Measurements from ENCODE around the gene VPREB3.

VPREB3 gene

DNA sequence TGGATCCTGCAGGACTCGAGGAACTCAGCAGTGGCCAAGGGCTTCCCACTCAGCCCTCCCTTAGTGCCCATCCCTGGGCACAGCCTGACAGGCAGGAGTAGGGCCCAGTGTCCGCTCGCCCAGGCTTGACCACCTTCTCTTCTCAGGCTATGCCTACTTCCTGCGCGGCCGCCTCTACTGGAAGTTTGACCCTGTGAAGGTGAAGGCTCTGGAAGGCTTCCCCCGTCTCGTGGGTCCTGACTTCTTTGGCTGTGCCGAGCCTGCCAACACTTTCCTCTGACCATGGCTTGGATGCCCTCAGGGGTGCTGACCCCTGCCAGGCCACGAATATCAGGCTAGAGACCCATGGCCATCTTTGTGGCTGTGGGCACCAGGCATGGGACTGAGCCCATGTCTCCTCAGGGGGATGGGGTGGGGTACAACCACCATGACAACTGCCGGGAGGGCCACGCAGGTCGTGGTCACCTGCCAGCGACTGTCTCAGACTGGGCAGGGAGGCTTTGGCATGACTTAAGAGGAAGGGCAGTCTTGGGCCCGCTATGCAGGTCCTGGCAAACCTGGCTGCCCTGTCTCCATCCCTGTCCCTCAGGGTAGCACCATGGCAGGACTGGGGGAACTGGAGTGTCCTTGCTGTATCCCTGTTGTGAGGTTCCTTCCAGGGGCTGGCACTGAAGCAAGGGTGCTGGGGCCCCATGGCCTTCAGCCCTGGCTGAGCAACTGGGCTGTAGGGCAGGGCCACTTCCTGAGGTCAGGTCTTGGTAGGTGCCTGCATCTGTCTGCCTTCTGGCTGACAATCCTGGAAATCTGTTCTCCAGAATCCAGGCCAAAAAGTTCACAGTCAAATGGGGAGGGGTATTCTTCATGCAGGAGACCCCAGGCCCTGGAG lies 29.3 kb upstream of the VPREB3 start:
- intact Hi-C loops (cut with DNase I): no loop called here
- DNase-seq: no peak

DNA sequence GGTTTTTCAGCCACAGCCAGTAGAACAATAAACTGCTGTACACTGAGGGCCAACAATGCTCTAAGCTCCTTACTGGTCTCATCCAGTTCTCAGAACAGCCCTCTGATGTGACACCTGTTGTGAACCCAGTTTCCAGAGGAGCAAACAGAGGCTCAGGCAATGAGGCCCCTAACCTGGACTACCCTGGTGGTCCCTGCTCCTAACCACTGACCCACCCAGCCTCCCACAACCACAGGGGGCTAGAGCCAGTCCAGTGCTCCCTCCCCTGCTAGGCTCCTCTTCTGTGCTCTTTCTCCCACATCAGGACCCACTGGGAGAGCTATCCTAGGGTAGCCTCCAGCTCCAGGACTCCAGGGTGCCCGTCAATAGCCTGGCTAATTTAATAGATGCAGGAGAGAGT lies 28.5 kb upstream of the VPREB3 start:
- intact Hi-C loops (cut with DNase I): no loop called here
- DNase-seq: no peak

DNA sequence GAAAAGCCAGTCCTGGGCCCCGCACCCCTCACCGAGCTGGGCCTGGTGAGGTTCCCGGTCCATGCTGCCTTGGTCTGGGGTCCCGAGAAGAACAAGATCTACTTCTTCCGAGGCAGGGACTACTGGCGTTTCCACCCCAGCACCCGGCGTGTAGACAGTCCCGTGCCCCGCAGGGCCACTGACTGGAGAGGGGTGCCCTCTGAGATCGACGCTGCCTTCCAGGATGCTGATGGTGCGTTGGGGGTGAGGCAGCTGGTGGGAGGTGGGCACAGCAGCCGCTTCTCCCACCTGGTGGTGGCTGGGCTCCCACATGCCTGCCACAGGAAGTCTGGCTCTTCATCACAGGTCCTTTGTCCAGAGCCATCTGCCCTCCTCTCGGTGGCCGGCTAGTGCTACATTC lies 28.0 kb upstream of the VPREB3 start:
- intact Hi-C loops (cut with DNase I): no loop called here
- no peak for DNase-seq

DNA sequence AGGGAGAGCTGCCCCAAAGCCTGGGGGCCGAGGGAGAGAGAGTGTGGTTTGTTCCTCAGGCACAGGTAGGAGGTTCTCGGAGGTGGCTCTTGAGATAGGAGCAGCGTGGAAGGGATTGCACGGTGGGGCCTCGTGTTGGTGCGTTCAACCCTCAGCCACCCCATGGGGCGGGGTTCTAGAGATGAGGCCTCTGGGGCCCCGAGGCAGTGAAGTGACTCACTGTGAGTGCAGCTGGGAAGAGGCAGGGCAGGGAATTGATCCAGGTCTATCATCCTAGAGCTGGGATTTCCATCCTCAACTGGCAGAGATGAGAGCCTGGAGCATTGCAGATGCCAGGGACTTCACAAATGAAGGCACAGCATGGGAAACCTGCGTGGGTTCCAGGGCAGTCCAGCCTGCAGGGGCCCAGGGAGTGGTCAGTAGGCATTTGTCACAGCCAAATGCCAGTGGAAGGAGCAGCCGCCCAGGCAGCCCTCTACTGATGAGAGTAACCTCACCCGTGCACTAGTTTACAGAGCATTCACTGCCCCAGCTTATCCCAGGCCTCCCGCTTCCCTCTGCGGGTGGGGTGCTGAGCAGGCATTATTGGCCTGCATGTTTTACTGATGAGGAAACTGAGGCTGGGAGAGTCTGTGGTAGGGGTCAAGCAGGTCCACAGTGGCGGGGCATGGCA lies 27.4 kb upstream of the VPREB3 start:
- intact Hi-C loops (cut with DNase I): no loop called here
- peak in 11 of 42 donors; percentile 29 to 64 (median 44) for DNase-seq

DNA sequence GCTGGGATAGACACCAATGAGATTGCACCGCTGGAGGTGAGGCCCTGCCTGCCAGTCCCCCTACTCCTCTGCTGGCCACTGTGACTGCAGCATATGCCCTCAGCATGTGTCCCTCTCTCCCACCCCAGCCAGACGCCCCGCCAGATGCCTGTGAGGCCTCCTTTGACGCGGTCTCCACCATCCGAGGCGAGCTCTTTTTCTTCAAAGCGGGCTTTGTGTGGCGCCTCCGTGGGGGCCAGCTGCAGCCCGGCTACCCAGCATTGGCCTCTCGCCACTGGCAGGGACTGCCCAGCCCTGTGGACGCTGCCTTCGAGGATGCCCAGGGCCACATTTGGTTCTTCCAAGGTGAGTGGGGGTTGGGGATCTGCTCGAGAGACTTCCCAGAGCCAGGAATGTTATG lies 26.8 kb upstream of the VPREB3 start:
- DNase-seq: peak; percentile 77 to 95 (median 89)
- intact Hi-C loops (cut with DNase I): no loop called here

DNA sequence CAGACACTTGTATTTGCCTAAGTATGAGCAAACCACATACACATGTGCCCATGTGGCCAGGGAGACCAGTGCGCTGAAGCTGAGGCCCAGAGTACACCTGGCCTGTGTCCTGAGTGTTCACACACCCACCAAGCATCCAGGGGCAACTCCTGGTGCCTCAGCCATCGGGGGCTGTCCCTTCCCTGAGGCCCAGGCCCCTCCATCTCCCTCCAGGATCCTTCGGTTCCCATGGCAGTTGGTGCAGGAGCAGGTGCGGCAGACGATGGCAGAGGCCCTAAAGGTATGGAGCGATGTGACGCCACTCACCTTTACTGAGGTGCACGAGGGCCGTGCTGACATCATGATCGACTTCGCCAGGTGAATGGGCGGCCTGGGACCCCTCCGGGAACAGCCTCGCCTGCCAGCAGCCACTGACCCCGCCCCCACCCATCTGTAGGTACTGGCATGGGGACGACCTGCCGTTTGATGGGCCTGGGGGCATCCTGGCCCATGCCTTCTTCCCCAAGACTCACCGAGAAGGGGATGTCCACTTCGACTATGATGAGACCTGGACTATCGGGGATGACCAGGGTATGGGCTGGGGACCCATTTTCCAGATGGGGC lies 26.0 kb upstream of the VPREB3 start:
- intact Hi-C loops (cut with DNase I): no loop called here
- no peak for DNase-seq

DNA sequence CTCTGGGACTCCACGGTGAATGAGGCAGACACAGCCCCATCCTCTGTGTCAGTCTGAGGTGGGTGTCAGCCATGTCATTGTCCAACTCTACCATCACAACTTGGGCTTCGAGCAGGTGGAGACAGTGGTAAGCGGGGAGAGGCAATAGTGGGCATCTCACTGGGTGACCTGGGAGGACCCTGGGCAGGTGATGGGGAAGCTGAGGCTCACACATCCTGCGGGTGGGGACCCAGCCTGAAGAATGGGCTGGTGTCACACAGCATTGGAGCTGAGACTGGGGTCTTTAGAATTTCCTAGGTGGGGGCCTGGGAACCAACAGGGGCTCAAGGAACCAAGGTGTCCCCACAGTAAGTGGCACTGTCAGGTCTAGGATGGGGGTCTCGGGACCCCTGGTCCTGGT lies 25.5 kb upstream of the VPREB3 start:
- DNase-seq: no peak
- intact Hi-C loops (cut with DNase I): no loop called here

DNA sequence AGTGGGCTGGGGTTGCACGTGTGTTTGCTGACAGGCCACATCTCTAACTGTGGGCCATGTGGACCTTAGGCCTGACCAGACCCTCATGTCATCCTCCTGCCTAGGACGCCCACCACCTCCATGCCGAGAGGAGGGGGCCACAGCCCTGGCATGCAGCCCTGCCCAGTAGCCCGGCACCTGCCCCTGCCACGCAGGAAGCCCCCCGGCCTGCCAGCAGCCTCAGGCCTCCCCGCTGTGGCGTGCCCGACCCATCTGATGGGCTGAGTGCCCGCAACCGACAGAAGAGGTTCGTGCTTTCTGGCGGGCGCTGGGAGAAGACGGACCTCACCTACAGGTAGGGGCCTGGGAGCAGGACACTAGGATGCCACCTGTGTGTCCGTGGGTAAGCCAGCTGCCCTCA lies 24.9 kb upstream of the VPREB3 start:
- intact Hi-C loops (cut with DNase I): no loop called here
- no peak for DNase-seq

DNA sequence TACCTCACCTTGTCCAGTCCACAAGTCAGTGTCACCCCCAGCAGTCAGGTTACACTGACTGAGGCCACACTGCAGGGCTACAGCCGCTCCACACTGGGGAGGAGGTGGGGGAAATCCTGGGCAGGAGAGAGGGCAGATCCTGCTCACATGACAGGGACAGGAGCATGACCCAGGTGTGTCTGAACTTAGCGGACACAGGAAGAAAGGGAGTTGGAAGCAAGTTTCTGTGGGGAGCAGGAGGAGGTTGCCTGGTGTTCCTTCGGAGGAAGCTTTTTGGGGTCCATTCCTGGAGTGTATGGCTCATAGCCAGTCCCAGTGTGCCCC lies 24.3 kb upstream of the VPREB3 start:
- DNase-seq: no peak
- intact Hi-C loops (cut with DNase I): no loop called here

DNA sequence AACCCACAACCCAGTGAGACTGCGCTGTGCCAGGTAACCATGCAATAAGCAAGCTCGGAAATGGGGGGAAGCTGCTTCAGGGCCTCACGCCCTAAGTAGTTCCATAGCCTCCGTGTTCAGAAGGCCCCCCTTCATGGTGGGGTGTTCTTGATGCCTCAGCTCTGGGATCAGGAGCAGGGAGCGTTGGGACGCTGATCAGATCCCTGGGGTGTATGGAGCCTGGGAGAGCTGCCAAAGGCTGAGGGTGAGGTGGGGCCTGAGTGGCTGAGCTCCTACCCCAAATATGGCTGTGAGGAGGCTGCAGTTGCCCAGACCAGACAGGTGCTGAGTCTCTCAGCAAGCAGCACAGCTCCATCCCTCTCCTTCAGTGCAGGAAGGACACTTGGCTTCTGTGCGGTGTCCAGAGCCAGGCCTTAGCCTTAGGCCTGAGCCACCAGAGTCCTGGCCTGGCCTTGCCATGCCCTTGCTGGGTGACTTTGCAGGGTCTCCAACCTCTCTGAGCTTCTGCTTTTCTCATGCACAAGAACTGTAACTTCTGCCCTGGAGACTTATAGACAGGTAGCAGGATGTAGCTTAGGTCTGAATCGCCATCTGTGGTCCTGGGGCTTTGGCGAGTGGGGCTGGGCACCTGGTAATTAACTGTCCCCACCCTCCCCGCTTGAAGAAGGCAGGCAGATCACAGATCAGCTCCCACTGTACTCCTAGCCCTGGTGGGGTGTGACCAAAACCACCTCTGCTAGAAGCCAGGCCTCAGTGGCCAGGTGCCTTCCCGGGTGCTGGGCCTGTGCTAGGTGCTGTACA lies 23.8 kb upstream of the VPREB3 start:
- intact Hi-C loops (cut with DNase I): no loop called here
- DNase-seq: no peak

DNA sequence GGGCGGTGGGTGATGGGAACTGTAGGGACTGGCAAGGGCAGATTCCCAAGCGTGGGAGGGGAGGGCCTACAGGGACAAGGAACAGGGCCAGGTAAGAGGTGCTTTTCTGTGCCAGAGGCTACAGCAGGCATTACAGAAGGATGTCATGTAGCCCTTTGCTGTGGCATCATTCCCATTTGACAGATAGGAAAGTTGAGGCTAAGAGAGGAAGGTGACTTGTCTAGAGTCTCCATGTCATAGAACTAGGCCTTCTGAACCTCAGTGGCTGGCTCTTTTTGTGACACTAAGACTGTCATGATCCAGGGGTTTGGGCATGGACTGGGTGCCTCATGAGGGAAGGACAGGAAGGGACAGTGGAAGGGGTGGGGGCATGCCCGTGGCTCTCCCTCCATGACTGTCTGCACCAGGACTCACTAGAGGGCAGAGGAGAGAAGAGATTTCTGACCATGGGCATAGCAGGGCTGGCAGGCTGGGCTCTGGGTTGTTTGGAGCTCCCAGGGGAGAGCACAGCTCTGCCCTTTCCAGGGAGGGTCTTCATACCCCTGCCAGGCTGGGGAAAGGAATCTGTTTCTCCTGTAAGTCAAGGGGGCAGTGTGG lies 21.7 kb upstream of the VPREB3 start:
- intact Hi-C loops (cut with DNase I): no loop called here
- DNase-seq: no peak

DNA sequence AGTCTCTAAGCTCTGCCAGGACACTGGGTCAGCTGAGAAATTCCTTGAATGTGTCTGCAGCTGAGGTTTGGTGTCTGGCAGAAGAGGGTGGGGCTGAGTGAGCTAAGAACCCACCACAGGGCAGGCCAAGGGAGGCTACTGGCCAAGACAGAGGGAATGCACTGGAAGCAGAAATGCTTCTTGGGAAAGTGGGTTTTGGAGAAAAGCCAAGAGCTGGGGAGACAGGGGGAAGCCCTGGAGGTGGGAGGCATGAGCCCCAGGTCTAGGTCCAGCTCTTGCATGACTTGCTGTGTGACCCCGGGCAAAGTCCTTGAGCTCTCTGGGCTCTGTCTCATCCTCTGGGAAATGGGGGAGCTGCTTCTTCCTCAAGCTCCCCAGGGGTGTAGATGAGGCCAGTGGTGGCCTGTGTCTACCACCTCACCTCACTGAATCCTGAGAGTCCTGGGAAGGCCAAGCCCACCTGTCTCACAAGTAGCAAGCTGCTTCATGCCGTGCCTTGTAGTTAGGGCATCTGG lies 20.8 kb upstream of the VPREB3 start:
- DNase-seq: no peak
- intact Hi-C loops (cut with DNase I): no loop called here

DNA sequence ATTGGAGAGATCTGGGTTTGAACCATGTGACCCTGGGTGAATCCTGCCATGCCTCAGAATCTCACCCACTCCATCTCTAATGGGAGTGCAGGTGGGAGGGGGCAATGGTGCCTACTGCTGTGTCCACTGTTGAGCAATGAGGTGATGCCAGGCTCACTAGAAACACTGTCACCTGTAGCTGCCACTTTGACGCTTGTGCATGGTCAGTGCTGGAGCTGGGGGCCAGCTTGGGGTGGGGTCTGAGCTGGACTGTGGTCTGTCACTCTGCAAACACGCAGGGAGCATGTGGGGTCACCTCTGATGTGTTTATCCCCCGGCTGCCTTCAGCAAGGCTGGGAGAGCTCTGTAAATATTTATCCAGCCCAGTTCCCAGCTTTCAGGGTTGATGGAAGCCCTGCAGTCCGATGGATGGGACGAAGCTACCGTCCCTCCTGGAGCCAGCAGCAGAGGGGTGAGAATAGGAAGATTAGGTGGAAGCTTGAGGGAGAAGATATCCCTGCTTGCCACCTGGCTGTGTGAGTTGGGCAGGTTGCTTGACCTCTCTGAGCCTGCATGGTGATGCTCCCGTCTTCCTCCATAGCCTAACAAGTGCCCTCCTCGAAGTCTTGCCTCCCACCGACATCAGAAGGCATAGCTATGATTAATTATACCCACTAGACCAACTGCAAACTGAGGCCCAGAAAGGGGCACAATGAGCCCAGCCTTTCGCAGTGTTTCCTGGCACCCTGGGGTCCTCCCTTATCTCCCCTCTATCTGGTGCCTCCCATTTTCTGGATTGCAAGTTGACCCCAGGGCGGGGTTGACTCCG lies 20.1 kb upstream of the VPREB3 start:
- intact Hi-C loops (cut with DNase I): no loop called here
- no peak for DNase-seq

DNA sequence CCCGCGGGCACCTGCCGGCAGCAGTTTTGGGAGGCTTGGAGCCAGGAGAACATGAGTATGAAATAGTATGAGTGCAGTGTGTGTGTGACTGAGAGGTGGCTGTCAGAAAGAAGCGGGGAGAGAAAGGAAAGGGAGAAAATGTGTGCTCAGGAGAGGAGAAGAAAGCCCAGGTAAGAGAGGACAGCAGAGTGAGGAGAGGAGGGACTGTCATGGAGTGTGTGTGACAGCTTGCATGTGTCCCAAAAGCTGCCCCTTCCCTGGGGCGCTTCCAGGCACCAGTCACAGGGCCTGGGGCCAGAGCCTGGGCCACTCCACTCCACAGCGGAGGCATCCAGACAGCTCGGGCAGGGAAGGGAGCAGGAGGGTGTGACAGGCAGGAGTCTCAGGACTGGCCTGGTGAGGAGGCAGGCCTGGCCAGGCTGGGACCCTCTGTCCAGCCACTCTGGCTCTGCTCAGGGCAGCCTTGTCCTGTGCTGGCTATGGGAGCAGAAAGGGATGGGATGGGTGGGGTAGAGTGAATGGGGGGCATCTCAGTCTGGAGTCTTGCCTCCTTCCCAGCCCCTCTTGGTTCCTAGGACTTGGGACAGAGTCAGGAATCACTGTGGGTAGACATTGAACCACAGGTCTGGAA lies 19.4 kb upstream of the VPREB3 start:
- DNase-seq: no peak
- intact Hi-C loops (cut with DNase I): no loop called here

DNA sequence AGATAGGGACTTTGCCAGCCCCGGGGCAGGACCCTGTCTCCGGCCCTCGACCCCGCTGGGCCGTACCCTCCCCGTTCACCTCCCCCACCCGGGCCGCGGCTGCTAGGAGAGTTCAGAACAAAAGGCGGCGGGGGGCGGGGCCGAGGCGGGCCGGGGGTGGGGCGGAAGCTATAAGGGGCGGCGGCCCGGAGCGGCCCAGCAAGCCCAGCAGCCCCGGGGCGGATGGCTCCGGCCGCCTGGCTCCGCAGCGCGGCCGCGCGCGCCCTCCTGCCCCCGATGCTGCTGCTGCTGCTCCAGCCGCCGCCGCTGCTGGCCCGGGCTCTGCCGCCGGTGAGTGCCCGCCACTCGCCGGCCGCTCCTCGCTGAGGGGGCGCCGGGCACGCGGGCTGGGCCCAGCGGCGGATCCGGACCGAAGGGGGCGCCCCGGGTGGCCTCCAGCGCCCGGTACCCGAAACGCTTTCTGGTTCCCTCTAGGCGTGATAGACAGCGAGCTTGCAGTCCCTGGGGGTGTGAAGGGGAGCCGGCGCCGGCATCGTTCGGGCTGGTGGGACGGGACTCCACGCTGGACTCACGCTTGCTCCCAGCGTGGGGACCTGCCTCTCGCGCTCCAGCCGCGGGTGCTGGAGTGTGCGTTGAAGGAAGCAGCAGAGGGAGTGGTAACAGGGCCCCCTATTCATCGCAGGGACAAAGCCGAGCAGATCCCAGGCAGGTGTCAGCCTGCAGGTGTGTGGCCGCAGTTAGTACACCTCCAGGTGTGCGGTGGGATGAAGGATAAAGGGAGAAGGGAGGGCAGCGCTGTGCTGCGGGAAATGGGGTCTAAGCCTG lies 18.6 kb upstream of the VPREB3 start, which contains the start of gene MMP11:
Gene MMP11 (plus strand): TSS at position 201 of the 825 bp plus-strand sequence. CDS start 22 bp downstream, at position 223.
- DNase-seq: peak in 6 of 42 donors; percentile 13 to 54 (median 34)

DNA sequence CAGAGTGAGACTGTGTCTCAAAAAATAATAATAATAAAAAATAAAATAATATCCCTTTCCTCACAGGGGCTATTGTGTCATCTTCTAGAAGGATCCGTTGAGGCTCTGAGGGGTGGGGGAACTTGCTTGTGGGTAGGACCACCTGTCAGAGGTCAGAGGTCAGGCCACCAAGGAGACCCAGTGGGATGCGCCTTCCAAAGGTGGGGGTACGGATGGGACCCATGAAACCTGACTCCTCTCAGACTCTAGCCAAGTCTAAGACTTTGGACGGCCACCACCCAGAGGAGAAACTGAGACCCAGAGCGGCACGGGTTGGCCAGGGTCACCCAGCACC lies 18.1 kb upstream of the VPREB3 start:
- DNase-seq: no peak
- intact Hi-C loops (cut with DNase I): no loop called here

More for the DNA sequence above, 18.6 kb upstream of the VPREB3 start, which contains the start of gene MMP11:
- intact Hi-C loops (cut with DNase I): no loop called here
